ENCODE data around the gene SH3RF2. TPM values are rescaled to one million over a fixed set of nuclear protein-coding genes. Genes with fewer than 3 reads are reported as not detected.

SH3RF2 gene
- total and polyA plus RNA-seq, 2 of the 13 experiments (the other 11 are each of a cell fraction or from before 2014, with no cell fraction given): 2.6 to 3.7 TPM

GRCh38 chr5:145936401-145937131 lies at the start of gene SH3RF2 (continued):
- TF ChIP-seq HNF4G (IDR thresholded peaks at IDR 0.05; ENCODE audit: borderline replicate concordance, low read depth, low read length) (no peak), HNF4G (CRISPR knock-in tag; IDR thresholded peaks at IDR 0.05; ENCODE audit: borderline replicate concordance, low read depth) (no peak), KLF12 (CRISPR knock-in tag; IDR thresholded peaks at IDR 0.05; ENCODE audit: borderline replicate concordance) (no peak), MLX (CRISPR knock-in tag; IDR thresholded peaks at IDR 0.05) (peak; percentile 32; the same call in 1 of the 2 replicates), ZNF329 (CRISPR knock-in tag; IDR thresholded peaks at IDR 0.05; ENCODE audit: low read depth) (no peak), FOXK1 (CRISPR knock-in tag; IDR thresholded peaks at IDR 0.05; ENCODE audit: borderline replicate concordance, low read depth) (no peak), ETV6 (CRISPR knock-in tag; conservative IDR thresholded peaks at IDR 0.05) (no peak), ZNF543 (CRISPR knock-in tag; IDR thresholded peaks at IDR 0.05) (no peak), SNAPC4 (CRISPR knock-in tag; IDR thresholded peaks at IDR 0.05) (no peak), NFIC (IDR thresholded peaks at IDR 0.05; ENCODE audit: low read length) (no peak), POLR2G (IDR thresholded peaks at IDR 0.05; ENCODE audit: low read depth, low read length) (peak; percentile 80), ZNF724P (CRISPR knock-in tag; IDR thresholded peaks at IDR 0.05; ENCODE audit: borderline replicate concordance) (no peak), ZNF101 (CRISPR knock-in tag; IDR thresholded peaks at IDR 0.05; ENCODE audit: borderline replicate concordance, low read depth) (no peak), ZNF839 (CRISPR knock-in tag; IDR thresholded peaks at IDR 0.05; ENCODE audit: borderline replicate concordance) (no peak), MIER2 (CRISPR knock-in tag; IDR thresholded peaks at IDR 0.05) (no peak; the same call in 1 of the 2 replicates), ZFP37 (CRISPR knock-in tag; IDR thresholded peaks at IDR 0.05; ENCODE audit: borderline replicate concordance) (no peak), ATAD3A (CRISPR knock-in tag; IDR thresholded peaks at IDR 0.05) (no peak), ZNF138 (CRISPR knock-in tag; IDR thresholded peaks at IDR 0.05; ENCODE audit: low read depth) (no peak), ZSCAN21 (CRISPR knock-in tag; IDR thresholded peaks at IDR 0.05; ENCODE audit: borderline replicate concordance) (no peak), ZNF570 (CRISPR knock-in tag; IDR thresholded peaks at IDR 0.05; ENCODE audit: borderline replicate concordance) (no peak), ZNF569 (CRISPR knock-in tag; IDR thresholded peaks at IDR 0.05; ENCODE audit: borderline replicate concordance) (no peak), ZNF703 (CRISPR knock-in tag; IDR thresholded peaks at IDR 0.05; ENCODE audit: borderline replicate concordance) (no peak), ZNF615 (CRISPR knock-in tag; IDR thresholded peaks at IDR 0.05; ENCODE audit: borderline replicate concordance) (no peak), HOXA9 (CRISPR knock-in tag; IDR thresholded peaks at IDR 0.05; ENCODE audit: borderline replicate concordance) (no peak)
